ENCODE data around the gene QKI. TPM values are rescaled to one million over a fixed set of nuclear protein-coding genes. Genes with fewer than 3 reads are reported as not detected.

Gene QKI
- total RNA-seq, 2 donors from 2014 or later: 127 to 192 TPM

DNA sequence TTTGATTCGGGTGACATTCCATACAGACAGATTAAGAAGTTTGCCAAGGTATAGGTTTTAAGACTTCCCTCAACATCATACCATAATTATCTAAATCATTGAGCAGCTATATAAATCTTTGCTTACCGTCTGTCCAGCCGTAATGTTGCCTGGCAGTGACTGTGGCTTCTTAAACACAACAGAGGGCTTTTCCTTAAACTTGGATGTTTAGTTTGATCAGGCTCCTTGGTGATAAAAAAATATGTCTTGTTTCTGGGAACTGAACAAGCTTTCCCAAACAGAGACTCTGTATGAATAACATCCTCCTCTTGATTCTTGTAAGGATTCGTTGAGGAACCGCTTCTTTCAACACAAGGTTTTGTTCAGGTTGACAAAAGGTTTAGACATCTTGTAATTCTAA lies 130.9 kb downstream of the QKI start:
- TF ChIP-seq, protein P1, sequence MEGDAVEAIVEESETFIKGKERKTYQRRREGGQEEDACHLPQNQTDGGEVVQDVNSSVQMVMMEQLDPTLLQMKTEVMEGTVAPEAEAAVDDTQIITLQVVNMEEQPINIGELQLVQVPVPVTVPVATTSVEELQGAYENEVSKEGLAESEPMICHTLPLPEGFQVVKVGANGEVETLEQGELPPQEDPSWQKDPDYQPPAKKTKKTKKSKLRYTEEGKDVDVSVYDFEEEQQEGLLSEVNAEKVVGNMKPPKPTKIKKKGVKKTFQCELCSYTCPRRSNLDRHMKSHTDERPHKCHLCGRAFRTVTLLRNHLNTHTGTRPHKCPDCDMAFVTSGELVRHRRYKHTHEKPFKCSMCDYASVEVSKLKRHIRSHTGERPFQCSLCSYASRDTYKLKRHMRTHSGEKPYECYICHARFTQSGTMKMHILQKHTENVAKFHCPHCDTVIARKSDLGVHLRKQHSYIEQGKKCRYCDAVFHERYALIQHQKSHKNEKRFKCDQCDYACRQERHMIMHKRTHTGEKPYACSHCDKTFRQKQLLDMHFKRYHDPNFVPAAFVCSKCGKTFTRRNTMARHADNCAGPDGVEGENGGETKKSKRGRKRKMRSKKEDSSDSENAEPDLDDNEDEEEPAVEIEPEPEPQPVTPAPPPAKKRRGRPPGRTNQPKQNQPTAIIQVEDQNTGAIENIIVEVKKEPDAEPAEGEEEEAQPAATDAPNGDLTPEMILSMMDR (IDR thresholded peaks at IDR 0.05): no peak
- H3K27ac ChIP-seq: no peak overlapping the region
- DNase-seq (ENCODE audit: low spot score) (no peak), ATAC-seq (ENCODE audit: insufficient number of reproducible peaks, low FRiP score, low read depth) (no peak)
- no peaks in the 10 kb centered on the region for H3K27me3 ChIP-seq (replicated peaks; ENCODE audit: insufficient read depth)
- H3K4me3 ChIP-seq: no peak overlapping the region
- no peaks in the 10 kb centered on the region for H3K9me3 ChIP-seq
- H3K4me1 ChIP-seq (ENCODE audit: control insufficient read depth in 1 of 2, low read depth in 2 of 2): peaks cover 0 to 12% of the 10 kb centered on the region in 2 donors
- no peaks in the 10 kb centered on the region for H3K36me3 ChIP-seq

GRCh38 chr6:163547287-163547686 lies 132.8 kb downstream of the QKI start:
- DNase-seq (ENCODE audit: low spot score): no peak
- ATAC-seq (ENCODE audit: insufficient number of reproducible peaks, low FRiP score, low read depth): no peak
- Histone ChIP-seq H3K4me1 (ENCODE audit: control insufficient read depth in 1 of 2, low read depth in 2 of 2) (peaks cover 0 to 8% of the 10 kb centered on the region in 2 donors), H3K9me3 (no peaks in the 10 kb centered on the region), H3K27ac (no peak overlapping the region), H3K27me3 (replicated peaks; ENCODE audit: insufficient read depth) (no peaks in the 10 kb centered on the region), H3K36me3 (no peaks in the 10 kb centered on the region), H3K4me3 (no peak overlapping the region)
- TF ChIP-seq, protein P1 (IDR thresholded peaks at IDR 0.05): no peak

- H3K27ac ChIP-seq: no peak overlapping the region
- H3K27me3 ChIP-seq (replicated peaks; ENCODE audit: insufficient read depth): no peaks in the 10 kb centered on the region
- H3K4me3 ChIP-seq: no peak overlapping the region
- TF ChIP-seq, protein P1 (IDR thresholded peaks at IDR 0.05): no peak
- no peaks in the 10 kb centered on the region for H3K9me3 ChIP-seq
- no peak for ATAC-seq (ENCODE audit: insufficient number of reproducible peaks, low FRiP score, low read depth)
- DNase-seq (ENCODE audit: low spot score): no peak
- no peaks in the 10 kb centered on the region for H3K36me3 ChIP-seq
- peaks cover 0 to 8% of the 10 kb centered on the region in 2 donors for H3K4me1 ChIP-seq (ENCODE audit: control insufficient read depth in 1 of 2, low read depth in 2 of 2)
These were observed 134.1 kb downstream of the QKI start for GRCh38 chr6:163548624-163549023.

DNA sequence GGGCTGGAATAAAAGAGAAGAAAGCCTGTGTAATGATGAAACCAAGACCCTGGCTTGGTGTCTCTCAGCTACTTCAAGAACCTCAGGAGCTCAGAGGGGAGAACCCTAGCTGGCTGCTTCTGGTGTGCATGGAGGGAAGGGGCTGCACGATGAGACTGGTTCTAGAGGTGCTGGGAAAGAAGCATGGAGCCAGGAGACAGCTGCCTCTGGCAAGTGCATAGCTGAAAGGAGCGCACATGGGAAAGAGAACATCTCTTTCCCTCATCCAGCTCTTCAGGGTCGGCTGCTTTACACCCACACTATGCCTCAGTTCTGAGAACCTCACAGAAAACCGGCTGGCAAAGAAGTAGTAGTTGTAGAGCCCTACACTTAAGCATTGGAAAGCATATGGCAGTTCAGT lies 139.5 kb downstream of the QKI start:
- no peak overlapping the region for H3K27ac ChIP-seq
- no peak overlapping the region for H3K4me3 ChIP-seq
- no peaks in the 10 kb centered on the region for H3K4me1 ChIP-seq (ENCODE audit: control insufficient read depth in 1 of 2, low read depth in 2 of 2)
- TF ChIP-seq, protein P1 (IDR thresholded peaks at IDR 0.05): no peak
- no peaks in the 10 kb centered on the region for H3K27me3 ChIP-seq (replicated peaks; ENCODE audit: insufficient read depth)
- no peaks in the 10 kb centered on the region for H3K9me3 ChIP-seq
- no peak for ATAC-seq (ENCODE audit: insufficient number of reproducible peaks, low FRiP score, low read depth)
- no peak for DNase-seq (ENCODE audit: low spot score)
- H3K36me3 ChIP-seq: no peaks in the 10 kb centered on the region

DNA sequence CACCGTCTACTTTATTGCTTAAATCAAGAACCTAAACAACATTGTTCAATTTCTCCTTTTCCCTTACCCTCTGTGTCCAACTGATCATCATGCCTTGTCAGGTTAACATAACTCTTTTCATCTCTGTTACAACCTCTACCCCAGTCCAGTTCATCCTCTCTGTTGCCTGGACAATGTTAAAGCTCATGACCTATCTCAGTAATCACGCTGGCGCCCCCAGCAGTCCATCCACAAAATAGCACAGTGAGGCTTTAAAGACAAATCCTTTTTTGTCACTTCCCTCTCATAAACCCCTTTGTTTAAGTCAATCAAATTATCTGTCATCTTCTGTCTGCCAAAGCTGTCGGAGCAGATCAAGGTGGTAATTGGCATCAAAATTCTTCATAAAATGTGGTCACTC lies 140.1 kb downstream of the QKI start:
- no peak overlapping the region for H3K27ac ChIP-seq
- H3K27me3 ChIP-seq (replicated peaks; ENCODE audit: insufficient read depth): no peaks in the 10 kb centered on the region
- DNase-seq (ENCODE audit: low spot score) (no peak), ATAC-seq (ENCODE audit: insufficient number of reproducible peaks, low FRiP score, low read depth) (no peak)
- H3K4me3 ChIP-seq: no peak overlapping the region
- TF ChIP-seq, protein P1 (IDR thresholded peaks at IDR 0.05): no peak
- H3K9me3 ChIP-seq: no peaks in the 10 kb centered on the region
- H3K4me1 ChIP-seq (ENCODE audit: control insufficient read depth in 1 of 2, low read depth in 2 of 2): no peaks in the 10 kb centered on the region
- no peaks in the 10 kb centered on the region for H3K36me3 ChIP-seq

Data from thoracic aorta (tissue), 2 donors.